Body of pancreas (tissue), 4 donors: ENCODE measurements around the gene HYKK.

Experiments used
- CTCF ChIP-seq, 7 experiments: fragments of 450-650 bp in 4 of 7; fragments of 200-600 bp in 3 of 7; sonication (generic) in 3 of 7; IDR thresholded peaks; one replicate each; pipeline ENCODE4 v1.5.1; 2016 to 2019; ENCODE audit warnings: antibody characterized with exemption in 7 of 7
- POLR2A ChIP-seq, 3 donors: fragments of 450-650 bp; IDR thresholded peaks; one replicate each; pipeline ENCODE4 v1.6.1; 2016; ENCODE audit warnings: antibody characterized with exemption in 3 of 3, mild to moderate bottlenecking in 2 of 3

DNA sequence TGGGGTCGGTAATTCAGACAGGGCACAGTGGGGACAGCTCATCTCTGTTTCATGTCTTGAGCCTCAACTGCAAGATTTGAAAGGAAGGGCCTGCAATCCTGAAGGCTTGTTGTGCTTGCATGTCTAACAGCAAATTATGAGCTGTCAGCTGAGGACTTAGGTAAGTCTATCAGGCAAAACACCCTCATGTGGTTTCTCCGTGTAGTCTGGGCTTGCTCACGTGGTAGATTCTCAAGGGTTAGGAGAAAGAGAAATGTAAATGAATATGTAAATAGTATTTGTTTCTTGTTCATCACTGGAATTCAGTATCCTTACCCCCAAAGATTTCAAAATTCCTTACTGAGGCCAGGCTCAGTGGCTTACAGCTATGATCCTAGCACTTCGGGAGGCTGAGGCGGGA lies 30.1 kb upstream of the HYKK start:
- TF ChIP-seq CTCF (IDR thresholded peaks at IDR 0.05) (no peak), POLR2A (IDR thresholded peaks at IDR 0.05) (no peak)
